K562 (cell line): Measurements from ENCODE around the gene PYGL.

Experiments used
- REST ChIP-seq, 2 experiments: fragments of 450-650 bp; formaldehyde crosslinking in 1 of 2; IDR thresholded peaks; 2 replicates each; pipeline versions ENCODE4 v1.4.0 to v1.6.1; 2014 to 2020; ENCODE audit warnings: mild to moderate bottlenecking in 2 of 2, borderline replicate concordance in 1 of 2, low read depth in 1 of 2
- SMC3 ChIP-seq: conservative IDR thresholded peaks from 2 replicates; pipeline ENCODE4 v1.6.1; 2011; ENCODE audit warnings: low read depth, low read length, improper control_type of control experiment; ENCODE audit not compliant: insufficient read depth
- ZSCAN29 ChIP-seq: fragments of 450-650 bp; IDR thresholded peaks from 2 replicates; pipeline ENCODE4 v1.6.1; 2017

DNA sequence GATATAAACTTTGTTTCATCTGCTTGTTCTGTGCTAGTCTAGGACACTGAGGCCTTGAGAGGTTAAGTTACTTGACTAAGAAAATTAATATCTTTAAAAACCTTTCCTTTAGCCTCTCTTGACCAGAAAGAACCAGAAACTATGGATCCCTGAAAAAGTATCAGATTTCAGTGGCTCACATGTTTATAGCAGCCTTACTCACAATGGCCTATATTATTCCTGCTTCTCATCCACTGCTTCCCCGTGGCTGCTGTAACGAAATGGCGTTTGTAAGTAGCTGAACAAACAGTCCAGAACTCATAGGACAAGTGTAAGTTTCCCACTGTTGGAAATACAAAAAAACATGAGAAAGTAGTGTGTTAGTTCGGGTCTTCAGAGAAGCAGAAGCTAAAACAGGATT is 3.2 kb upstream of the PYGL start:
- no peak for TF ChIP-seq SMC3
- TF ChIP-seq REST (IDR thresholded peaks at IDR 0.05; ENCODE audit: borderline replicate concordance) = no peak
- no peak for TF ChIP-seq REST (CRISPR knock-in tag; IDR thresholded peaks at IDR 0.05; ENCODE audit: low read depth)
- no peak for TF ChIP-seq ZSCAN29
